Measurements from ENCODE around the gene CALHM4. TPM values are rescaled to one million over a fixed set of nuclear protein-coding genes. Genes with fewer than 3 reads are reported as not detected.

Gene CALHM4, protein sequence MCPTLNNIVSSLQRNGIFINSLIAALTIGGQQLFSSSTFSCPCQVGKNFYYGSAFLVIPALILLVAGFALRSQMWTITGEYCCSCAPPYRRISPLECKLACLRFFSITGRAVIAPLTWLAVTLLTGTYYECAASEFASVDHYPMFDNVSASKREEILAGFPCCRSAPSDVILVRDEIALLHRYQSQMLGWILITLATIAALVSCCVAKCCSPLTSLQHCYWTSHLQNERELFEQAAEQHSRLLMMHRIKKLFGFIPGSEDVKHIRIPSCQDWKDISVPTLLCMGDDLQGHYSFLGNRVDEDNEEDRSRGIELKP
- not detected in 2 replicates for total RNA-seq
- polyA plus RNA-seq, result not detected in 2 replicates

DNA sequence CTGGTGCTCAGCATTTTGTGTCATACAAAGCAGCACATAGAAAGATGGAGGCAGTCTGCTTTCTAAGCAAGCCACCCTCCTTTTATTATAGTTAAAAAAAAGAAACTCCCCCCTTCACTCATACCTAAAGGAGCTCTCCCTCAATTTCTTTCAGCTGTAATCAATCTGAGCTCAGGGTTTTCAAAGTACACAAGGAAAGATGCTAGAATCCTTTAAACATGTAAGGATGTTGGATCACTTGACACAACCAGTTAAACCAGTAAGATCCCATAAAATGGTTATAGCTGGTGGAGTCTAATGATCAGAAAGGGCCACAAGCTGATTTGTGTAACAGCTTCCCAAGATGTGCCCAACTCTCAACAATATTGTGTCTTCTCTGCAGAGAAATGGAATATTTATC lies at the start of gene CALHM4:
TSS of gene CALHM4 (plus strand) at position 301 of the 400 bp plus-strand sequence. CDS start at position 344, 43 bp downstream.
- TF ChIP-seq, protein P1, sequence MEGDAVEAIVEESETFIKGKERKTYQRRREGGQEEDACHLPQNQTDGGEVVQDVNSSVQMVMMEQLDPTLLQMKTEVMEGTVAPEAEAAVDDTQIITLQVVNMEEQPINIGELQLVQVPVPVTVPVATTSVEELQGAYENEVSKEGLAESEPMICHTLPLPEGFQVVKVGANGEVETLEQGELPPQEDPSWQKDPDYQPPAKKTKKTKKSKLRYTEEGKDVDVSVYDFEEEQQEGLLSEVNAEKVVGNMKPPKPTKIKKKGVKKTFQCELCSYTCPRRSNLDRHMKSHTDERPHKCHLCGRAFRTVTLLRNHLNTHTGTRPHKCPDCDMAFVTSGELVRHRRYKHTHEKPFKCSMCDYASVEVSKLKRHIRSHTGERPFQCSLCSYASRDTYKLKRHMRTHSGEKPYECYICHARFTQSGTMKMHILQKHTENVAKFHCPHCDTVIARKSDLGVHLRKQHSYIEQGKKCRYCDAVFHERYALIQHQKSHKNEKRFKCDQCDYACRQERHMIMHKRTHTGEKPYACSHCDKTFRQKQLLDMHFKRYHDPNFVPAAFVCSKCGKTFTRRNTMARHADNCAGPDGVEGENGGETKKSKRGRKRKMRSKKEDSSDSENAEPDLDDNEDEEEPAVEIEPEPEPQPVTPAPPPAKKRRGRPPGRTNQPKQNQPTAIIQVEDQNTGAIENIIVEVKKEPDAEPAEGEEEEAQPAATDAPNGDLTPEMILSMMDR (IDR thresholded peaks at IDR 0.05; ENCODE audit: low read depth, low read length), result no peak
- H3K4me1 ChIP-seq (ENCODE audit: low read depth), result no peaks in the 10 kb centered on the region

DNA sequence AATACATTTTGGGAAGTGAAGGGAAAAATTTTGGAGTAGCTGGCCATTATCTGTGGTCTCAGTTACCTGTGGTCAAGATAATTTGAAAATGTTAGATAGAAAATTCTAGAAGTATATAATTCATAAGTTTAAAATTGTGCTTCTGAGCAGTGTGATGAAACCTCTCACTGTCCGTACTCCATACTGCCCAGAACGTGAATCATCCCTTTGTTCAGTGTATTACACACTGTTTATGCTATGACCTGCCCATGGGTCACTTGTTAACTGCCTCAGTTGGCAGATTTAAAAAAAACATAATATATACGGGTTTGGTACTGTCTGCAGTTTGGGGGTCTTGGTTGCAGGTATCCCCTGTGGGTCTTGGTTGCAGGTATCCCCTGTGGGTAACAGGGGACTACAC lies 46.2 kb upstream of the CALHM4 start:
- H3K4me1 ChIP-seq (ENCODE audit: low read depth), result no peaks in the 10 kb centered on the region
- no peak overlapping the region for H3K4me3 ChIP-seq
- no peaks in the 10 kb centered on the region for H3K9me3 ChIP-seq (ENCODE audit: low read depth)
- H3K27ac ChIP-seq, result no peak overlapping the region
- DNase-seq (ENCODE audit: low read depth in 1 of 2, low spot score in 1 of 2), result peak in 1 of 2 donors; percentile 63
- TF ChIP-seq, protein P1 (IDR thresholded peaks at IDR 0.05; ENCODE audit: low read depth, low read length), result no peak
- no peaks in the 10 kb centered on the region for H3K36me3 ChIP-seq
- H3K27me3 ChIP-seq, result no peaks in the 10 kb centered on the region

More for the DNA sequence above, at the start of gene CALHM4:
- Histone ChIP-seq H3K36me3 (no peaks in the 10 kb centered on the region), H3K27me3 (no peaks in the 10 kb centered on the region), H3K4me3 (no peak within 1 kb of the TSS), H3K9me3 (ENCODE audit: low read depth) (no peaks in the 10 kb centered on the region), H3K27ac (no peak within 1 kb of the TSS)
- DNase-seq (ENCODE audit: low read depth in 1 of 2, low spot score in 1 of 2), result no peak

DNA sequence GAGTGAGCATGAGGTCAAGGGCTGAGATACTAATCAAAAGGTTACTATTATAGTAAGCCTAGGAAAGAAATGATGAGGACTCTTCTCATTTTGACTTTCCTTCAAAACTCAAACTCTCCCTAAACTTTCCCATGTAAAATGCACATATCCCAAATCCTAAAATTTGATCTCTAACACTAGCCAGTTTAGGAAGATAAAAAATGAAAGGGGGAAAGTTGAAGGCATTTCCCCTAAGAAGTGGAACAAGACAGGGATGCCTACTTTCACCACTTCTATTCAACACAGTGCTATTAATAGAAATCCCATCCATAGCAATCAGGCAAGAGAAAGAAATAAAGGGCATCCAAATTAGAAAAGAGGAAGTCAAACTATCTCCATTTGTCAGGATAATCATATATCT lies 45.0 kb upstream of the CALHM4 start:
- Histone ChIP-seq H3K4me1 (ENCODE audit: low read depth) (no peaks in the 10 kb centered on the region), H3K27me3 (no peaks in the 10 kb centered on the region), H3K27ac (no peak overlapping the region), H3K36me3 (no peaks in the 10 kb centered on the region), H3K9me3 (ENCODE audit: low read depth) (no peaks in the 10 kb centered on the region), H3K4me3 (no peak overlapping the region)
- TF ChIP-seq, protein P1 (IDR thresholded peaks at IDR 0.05; ENCODE audit: low read depth, low read length), result no peak
- no peak for DNase-seq (ENCODE audit: low read depth in 1 of 2, low spot score in 1 of 2)

DNA sequence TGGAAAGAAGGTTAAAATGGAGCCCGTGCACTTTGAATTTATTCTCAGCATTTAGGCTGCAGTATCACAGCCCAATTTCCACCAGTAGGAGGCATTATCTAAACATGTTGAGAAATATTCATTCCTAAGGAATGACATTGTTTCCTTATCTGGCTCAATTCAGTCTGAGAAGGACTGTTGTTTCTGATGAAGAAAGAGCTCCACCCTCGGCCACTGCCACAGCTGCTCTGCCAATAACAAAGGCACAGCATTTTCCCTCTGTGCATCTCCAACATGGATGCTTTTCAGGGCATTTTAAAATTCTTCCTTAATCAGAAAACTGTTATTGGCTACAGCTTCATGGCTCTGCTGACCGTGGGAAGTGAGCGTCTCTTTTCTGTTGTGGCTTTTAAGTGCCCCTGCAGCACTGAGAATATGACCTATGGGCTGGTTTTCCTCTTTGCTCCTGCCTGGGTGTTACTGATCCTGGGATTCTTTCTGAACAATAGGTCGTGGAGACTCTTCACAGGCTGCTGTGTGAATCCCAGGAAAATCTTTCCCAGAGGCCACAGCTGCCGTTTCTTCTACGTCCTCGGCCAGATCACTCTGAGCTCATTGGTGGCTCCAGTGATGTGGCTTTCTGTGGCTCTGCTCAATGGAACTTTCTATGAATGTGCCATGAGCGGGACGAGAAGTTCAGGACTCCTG lies 42.0 kb upstream of the CALHM4 start, which contains the start of gene CALHM5:
TSS of gene CALHM5 (plus strand) at position 216 of the 687 bp plus-strand sequence. CDS start at position 274, 58 bp downstream.
- H3K4me1 ChIP-seq (ENCODE audit: low read depth), result no peaks in the 10 kb centered on the region
- H3K9me3 ChIP-seq (ENCODE audit: low read depth), result no peaks in the 10 kb centered on the region
- no peaks in the 10 kb centered on the region for H3K36me3 ChIP-seq
- DNase-seq (ENCODE audit: low read depth in 1 of 2, low spot score in 1 of 2), result peak; percentile 28 to 94
- H3K27ac ChIP-seq, result no peak within 1 kb of the TSS
- H3K27me3 ChIP-seq, result no peaks in the 10 kb centered on the region
- TF ChIP-seq, protein P1 (IDR thresholded peaks at IDR 0.05; ENCODE audit: low read depth, low read length), result peak; percentile 72
- H3K4me3 ChIP-seq, result no peak within 1 kb of the TSS

DNA sequence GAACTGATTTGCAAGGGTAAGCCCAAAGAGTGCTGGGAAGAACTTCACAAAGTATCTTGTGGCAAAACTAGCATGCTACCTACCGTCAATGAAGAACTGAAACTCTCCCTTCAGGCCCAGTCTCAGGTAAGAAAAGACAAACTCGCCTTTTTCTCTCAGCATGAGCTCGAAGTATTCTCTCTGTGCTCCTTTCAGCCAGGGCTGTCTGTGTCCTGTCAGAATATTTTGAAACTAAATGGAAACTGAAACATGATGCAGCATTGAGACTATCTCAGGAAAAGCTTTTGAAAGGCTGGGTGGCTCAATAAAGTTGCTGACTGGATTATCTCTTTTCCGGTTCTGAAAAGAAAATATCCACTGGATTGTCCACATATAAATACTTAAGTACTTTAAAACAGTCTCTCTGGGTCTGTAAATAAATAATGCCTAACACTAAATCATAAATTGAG lies 41.4 kb upstream of the CALHM4 start:
- Histone ChIP-seq H3K4me3 (no peak overlapping the region), H3K9me3 (ENCODE audit: low read depth) (no peaks in the 10 kb centered on the region), H3K27ac (no peak overlapping the region), H3K27me3 (no peaks in the 10 kb centered on the region), H3K4me1 (ENCODE audit: low read depth) (no peaks in the 10 kb centered on the region), H3K36me3 (no peaks in the 10 kb centered on the region)
- TF ChIP-seq, protein P1 (IDR thresholded peaks at IDR 0.05; ENCODE audit: low read depth, low read length), result no peak
- DNase-seq (ENCODE audit: low read depth in 1 of 2, low spot score in 1 of 2), result peak in 1 of 2 donors; percentile 45
